IPS-NIHi7 (cell line): ENCODE data around the gene DSE.

Source experiments
- DNase-seq: peaks from one replicate; pipeline ENCODE4 v3.0.0; 2012; ENCODE audit warnings: mixed read lengths; ENCODE audit errors: extremely low spot score

The DSE gene

DNA sequence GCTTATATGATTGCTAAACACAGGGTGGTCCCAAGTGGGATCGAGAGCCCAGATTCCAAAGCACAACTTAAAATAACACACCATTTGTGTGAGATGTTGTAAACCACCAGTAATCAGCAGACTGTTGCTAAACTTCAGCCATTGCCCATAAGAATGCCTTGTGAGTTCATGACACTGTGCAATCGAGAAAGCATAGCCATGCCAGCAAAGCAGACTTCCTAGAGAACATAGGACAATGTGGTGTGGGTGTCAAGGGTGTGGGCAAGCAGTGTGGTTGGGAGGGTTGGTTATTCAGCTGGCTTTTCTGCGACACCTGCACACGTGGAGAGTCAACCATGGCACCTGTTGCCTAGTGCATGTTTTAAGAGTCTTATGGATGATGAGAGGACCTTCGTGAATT lies 74.4 kb downstream of the DSE start:
- DNase-seq, result no peak

DNA sequence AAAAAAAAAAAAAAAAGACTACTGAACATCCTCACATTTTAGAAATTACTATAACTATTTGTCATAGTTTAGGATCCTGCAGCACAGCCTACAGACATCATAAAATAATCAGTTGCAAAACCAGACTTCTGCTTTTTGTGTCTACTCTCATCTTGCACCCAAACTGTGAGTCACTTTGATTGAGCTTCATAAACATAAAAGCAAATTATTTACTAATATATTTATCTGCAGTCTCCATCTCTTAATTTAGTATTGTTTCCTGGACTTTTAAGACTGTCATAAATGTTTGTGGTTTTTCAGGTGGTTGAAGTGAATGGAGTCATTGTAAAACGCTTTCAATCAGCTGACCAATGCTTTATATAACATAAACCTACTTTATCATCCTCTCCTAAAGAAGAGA lies 75.7 kb downstream of the DSE start:
- DNase-seq, result no peak

DNA sequence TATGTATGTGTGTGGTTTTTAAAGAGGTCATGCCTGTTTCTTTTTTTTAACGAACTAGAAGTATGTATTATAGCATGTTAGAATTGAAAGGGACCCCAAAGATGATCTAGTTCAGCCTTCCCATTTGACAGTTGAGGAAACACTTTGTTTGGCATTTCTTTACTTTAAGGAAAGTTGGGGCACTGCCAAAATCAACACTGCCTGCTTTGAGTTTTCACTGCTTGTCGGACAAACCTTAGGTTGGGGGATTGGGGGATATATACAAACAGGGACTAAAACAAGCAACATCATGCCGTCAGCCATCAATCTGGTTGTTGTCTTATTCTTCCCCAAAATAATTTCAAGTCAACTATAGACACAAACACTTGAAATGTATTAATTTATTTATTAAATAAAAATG lies 76.3 kb downstream of the DSE start:
- DNase-seq, result no peak

DNA sequence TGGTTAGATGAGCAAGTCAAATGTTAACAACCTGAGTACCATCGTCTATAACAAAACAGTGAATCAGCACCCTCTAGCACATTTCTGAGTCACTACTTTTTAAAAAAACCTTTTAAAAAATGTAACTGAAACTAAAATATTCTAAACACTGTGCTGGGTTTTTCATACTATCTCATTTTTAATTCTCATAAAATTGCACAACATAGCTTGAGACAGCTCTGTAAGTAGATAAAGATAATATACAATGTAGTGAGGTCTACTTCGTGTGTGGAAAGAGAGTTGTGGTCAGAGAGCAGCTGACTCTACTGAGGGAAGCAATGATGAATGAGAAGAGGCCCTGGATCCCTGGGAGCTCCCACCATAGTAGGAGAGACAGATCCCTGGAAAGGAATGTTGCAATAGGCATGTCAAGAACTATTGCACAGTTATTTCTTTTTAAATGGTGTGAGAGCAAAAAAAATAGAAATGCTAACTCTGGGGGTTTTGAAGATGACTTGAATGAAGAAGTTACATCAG lies 76.8 kb downstream of the DSE start:
- DNase-seq, result no peak

DNA sequence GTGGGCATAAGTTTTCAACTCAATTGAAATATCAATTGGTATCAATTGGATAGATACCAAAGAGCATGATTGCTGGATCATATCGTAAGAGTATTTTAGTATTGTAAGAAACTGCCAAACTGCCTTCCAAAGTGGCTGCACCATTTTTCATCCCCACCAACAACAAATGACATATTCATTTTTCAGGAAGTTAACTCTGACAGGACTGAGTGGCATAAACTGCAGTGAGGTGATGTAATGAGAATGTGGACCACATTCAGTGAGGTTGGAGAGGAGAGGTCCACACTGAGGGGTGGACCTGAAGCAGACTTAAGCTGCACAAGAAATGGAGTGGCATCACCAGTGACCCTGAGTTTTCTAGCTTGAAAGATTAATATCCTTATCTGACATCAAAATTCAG lies 78.8 kb downstream of the DSE start:
- no peak for DNase-seq

DNA sequence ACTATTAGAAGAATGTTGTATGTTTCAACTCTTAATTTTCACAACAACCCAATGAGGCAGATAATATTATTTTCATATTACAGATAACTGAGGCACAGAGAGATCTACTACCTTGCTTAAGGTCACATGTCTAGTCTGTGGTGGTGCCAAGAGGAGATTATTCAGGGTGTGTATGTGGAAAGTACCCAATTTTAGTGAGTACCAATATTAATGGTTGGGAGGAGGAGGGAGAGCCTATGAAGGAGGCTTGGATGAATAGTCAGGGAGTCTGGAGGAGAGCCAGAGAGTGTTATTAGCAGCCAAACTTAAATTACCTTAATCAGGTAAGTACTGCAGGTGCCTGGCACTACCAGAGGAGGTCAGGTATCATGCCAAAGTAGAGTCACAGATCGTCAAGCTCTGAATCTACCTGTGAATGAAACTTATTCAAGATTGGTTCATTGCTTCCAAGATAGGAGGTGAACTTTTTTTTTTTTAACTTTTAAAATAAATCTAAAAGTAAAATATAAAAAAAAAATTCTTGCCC lies 79.5 kb downstream of the DSE start:
- DNase-seq, result no peak

DNA sequence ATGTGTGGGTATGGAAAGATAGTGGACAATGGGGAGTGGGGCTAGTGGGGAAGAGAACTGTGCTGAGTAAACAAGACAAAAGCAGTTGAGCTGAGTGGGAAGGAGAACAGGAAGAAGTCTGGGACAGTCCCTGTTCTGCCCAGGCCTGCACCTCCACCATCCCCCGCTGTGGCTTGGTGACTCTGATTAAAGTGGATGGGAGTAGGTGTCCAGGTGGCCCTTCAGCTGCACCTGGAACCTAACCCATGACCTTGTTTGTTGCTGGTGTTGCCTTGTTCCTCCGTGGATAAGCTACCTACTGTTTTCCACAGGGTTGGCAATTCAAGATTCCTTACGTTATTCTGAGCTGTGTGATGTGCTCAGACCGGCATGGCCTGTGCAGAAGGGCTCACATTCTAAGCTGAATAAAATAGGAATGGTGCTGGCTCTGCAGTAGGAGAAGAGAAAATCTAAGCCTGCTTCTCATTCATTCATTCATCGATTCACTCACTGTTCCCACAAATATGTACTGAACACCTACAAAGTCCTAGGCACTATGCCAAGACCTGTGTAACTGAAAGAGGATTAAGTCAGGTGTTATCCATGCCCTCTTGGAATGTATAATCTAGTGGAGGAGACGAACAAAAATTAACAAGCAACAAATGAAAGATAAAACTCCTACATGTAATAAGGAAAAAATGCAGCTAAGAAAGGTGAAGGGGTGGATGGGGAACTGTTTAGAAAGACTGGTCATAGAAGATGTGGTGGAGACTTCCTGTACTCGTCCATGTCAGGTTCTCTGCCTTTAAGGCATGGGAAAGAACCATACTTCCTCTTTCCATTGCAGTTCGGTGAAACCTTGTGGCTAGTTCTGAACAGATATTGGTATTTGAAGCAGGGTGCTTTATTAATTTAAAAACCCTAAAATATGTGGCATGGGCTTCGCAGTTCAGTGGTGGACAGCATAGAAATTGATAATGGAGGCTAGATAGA lies 80.3 kb downstream of the DSE start:
- DNase-seq, result no peak

DNA sequence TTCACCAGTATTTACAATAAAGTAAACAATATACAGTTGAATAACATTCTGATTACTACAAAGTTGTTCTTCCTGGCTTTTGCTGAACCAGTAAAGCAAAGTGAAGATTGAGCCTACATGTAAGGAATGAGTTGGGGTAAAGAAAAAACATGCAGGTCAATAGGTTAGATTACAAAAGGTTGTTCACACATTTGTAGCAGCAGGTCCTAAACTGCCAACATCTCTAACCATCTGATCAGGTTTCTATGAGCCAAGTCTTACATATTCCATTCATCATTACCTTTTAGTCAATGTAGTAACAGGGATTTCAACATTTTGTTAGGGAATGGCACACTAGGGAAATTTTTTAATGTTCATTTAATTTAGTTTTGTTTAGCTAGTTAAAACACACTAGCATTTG lies 81.2 kb downstream of the DSE start:
- DNase-seq, result no peak

DNA sequence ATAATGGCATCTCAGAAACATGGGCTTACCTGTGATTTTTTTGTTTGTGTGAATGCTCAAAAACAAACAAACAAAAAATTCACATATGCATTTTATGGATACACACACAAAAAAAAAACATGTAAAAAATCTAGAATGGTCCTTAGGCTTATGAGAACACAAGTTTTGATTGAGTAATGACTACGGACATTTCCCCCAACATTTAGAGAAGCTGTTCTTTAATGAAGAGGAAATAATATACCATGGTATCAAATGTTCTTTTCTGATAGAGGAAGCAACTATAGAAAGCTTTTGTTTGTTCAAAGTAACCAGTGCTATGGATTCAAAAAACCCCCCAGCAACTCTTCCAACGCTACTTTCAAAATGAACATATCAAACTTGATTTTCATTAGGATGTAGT lies 81.8 kb downstream of the DSE start:
- no peak for DNase-seq

DNA sequence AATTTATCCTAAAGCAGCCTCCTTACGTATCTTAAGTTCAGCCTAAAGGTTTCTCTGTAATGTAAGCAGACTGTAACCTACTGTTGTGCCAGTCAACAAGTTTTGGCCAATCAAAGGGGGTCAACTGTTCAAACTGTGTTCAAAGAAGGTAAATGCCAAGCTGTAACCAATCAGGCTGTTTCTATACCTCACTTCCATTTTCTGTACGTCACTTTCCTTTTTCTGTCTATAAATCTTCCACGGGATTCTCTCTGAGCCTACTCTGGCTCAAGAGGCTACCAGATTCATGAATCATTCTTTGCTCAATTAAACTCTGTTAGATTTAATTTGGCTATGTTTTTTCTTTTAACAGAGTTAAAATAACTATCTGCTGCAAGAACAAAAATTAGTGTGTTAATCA lies 85.4 kb downstream of the DSE start:
- DNase-seq, result no peak

DNA sequence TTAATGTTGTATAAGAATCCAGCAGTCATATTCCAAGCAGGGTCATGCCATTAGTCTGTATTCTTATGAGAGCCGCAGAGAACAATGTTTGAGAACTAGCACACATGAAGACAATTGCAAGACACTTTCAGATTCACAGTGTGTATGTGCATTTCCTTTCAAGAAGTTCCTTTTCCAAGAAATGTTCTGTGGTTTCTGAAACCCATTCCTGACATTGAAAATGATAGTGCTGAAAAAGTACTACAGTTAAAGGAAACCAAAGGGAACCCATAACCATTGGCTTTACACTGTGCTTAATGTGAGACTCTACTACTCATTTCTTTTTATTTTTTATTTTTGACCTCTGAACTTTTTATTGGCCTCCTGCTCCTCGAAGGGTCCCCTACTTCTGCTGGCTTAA lies 86.2 kb downstream of the DSE start:
- DNase-seq, result no peak

DNA sequence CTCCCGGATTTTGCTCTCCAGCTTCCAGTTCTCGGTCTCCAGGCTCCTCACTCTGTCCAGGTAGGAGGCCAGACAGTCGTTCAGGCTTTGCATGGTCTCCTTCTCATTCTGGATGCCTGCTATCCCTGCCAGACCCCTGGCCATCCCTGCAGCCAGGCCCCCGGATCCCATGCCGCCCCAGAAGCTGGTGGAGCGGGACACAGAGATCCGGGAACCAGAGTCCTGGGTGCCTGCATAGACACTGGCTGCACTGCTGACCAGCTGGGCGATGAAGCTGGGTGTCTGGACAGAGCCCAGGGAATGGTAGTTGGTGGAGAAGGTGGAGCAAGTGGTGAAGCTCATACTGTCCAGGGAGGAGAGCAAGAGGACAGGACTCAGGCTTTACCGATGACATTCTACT lies 87.5 kb downstream of the DSE start:
- DNase-seq, result no peak

DNA sequence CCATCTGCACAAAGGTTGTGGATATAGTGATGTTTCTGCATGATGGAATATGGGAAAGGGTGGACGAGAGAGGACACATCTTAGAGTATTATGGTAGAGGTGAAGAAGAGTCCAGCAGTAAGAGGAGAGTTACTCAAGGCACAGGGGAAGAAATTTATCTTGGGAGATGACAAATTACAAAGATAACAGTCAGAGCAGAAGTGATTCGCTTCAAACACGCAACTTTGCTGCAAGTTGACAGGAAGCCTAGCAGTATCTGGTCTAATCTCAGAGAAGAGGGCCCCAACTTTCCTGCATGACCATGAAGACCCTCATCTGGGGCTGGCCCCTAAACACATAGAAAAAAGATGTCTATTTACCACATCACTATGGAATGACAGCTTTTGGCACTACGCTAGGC lies 89.2 kb downstream of the DSE start:
- DNase-seq, result no peak

DNA sequence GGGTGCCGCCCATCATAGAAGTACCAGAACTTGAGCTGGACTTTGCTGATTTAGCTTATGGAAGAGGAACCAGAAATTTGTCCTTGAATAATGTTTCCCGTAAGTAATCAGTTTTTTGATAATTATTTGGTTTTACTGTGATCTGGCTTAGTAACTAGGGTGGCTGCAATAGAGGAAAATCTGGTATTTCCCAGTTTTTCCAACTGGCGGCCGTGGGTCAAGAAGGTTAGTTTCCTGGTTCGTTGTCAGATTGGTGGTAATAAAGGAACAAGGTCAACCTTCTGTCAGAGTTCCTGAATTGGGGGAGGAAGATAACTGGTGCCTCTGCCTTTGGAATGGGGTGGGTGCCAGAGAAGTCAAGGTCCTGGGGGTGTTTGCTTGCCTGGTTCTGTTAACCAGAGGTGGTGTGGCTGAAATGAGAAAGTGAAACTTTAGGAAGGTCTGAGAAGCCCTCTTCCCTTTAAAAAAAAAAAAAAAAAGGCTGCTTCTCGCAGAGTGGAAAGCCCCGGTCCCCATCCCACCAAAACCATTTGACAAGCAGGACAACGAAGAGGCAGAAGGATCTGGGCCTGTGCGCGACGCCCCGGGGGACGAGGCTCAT lies 90.7 kb downstream of the DSE start, which contains the start of gene CALHM6:
CALHM6 (plus strand) TSS at position 45 of the 601 bp plus-strand sequence; CDS start at position 600, 555 bp downstream.
- DNase-seq, result no peak

DNA sequence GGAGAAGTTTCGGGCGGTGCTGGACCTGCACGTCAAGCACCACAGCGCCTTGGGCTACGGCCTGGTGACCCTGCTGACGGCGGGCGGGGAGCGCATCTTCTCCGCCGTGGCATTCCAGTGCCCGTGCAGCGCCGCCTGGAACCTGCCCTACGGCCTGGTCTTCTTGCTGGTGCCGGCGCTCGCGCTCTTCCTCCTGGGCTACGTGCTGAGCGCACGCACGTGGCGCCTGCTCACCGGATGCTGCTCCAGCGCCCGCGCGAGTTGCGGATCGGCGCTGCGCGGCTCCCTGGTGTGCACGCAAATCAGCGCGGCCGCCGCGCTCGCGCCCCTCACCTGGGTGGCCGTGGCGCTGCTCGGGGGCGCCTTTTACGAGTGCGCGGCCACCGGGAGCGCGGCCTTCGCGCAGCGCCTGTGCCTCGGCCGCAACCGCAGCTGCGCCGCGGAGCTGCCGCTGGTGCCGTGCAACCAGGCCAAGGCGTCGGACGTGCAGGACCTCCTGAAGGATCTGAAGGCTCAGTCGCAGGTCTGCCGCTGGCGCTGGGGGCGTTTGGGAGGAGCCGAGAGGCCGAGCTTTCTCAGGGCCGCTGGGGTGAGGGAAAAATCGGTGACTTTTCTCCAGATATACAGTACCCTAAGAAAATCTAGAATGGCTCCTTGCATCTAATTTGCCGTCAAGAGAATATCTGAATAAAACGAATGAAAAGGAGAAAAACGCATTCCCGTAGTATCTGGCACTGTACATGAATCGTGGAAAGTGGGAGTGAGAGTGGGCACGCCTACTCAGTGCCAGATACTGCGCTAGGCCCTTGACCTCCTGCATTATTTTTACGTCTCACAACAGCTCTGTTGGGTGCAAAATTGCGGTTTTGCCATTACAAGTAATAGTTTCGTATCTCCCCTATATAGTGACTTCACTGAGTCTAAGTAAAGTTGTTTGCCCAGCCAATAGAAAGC lies 91.5 kb downstream of the DSE start:
- peak; percentile 80 for DNase-seq

DNA sequence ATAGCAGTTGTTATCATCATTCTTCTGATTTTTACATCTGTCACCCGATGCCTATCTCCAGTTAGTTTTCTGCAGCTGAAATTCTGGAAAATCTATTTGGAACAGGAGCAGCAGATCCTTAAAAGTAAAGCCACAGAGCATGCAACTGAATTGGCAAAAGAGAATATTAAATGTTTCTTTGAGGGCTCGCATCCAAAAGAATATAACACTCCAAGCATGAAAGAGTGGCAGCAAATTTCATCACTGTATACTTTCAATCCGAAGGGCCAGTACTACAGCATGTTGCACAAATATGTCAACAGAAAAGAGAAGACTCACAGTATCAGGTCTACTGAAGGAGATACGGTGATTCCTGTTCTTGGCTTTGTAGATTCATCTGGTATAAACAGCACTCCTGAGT lies 92.6 kb downstream of the DSE start:
- no peak for DNase-seq

DNA sequence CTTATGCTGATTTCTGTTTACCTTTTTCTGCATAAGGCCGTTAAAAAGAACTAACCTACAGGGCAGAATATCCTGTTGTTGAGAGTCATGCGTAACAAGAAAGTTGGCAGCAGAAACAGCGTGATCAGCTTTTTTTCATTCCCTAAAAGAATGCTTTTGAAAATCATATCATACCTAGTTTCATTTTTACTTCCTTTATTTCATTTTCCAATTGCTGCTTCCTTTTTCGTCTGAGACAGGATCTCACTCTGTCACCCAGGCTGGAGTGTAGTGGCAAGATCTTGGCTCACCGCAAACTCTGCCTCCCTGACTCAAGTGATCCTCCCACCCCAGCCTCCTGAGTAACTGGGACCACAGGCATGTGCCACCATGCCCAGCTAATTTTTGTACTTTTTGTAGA lies 94.5 kb downstream of the DSE start:
- no peak for DNase-seq

DNA sequence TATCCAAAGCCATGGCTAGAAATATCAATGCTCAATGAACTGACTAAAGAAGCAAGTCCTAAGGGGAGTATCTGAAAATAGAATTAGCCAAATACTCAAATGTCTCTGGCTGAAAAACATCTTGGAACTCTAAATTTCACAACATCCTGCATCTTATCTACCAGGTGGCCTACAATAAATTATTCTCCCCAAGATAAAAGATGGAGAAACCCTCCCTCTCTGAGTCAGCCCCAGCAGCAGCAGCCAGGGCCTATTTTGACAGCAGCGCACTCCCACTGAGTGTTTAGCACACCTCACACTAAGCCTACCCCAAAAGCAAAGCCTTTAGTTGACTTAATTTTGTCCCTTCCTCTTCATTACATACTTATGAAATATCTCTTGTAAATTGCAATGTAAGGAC lies 96.3 kb downstream of the DSE start:
- no peak for DNase-seq

DNA sequence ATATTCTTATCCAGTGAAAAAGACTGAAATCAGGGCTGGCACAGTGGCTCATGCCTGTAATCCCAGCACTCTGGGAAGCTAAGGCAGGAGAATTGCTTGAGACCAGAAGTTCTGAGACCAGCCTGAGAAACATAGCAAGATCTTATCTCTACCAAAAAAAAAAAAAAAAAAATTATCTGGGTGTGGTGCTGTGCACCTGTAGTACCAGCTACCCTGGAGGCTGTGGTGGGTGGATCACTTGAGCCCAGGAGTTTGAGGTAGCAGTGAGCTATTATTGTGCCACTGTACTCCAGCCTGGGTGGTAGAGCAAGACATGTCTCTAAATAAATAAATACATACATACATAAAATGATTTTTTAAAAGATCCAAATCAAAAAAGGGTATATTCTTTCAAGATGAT lies 96.8 kb downstream of the DSE start:
- no peak for DNase-seq

DNA sequence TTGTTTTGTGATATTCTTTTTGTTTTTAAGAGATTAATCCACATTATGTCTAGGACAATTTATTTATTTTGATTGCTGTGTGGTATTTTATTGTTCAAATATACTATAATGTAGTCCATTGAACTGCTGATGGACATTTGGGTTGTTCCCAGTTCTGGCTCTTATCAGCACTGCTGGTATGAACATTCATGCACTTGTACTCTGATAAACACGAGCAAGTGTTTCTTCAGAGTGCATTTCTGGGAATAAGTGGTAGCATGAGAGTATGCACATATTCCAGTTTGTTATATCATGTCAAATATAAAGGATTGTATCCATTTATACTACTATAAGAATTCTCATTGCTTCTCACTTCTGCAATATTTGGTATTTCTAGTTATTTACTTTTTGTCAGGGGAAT lies 97.5 kb downstream of the DSE start:
- no peak for DNase-seq

DNA sequence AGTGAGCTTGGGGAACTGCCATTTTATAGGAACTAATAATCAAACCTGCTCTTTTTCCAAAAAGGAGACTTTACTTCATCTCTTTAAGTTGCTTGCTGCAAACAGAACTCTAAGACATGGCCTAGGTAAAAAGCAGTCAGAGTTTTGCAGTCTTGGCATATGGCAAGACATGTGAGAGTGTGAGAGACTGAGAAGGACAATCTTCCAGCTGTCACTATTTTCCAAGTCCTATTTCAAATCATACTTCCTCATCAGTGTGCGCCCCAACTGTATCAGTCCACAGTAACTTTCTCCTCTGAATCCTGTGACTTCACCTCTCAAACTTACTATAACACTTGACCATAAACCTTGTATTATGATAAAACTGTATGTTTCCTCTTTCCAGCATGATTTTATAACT lies 100.8 kb downstream of the DSE start:
- DNase-seq, result no peak

DNA sequence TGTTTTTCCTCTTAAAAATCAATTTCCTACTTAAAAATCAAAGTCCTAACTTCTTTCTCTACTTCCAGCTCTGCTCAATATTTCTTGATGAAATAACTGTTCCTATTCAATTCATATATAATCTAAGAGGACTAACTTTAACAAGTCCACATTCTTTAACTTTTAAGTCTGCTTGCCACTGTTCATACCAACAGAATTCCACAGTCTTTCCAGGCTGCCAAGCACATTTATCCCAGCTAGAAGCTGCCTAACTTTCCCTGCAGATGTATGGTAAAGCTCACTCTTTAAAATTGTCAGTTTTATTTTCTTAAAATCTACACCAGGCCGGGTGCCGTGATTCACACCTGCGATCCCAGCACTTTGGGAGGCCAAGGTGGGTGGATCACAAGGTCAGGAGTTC lies 102.0 kb downstream of the DSE start:
- no peak for DNase-seq
